A549 treated with ZK216348 at 1 μM for 4 hours (cell line): ENCODE data around the gene GLTP. TPM values are rescaled to one million over a fixed set of nuclear protein-coding genes. Genes with fewer than 3 reads are reported as not detected.

Experiments used
- total RNA-seq: library from RNA; stranded (reverse); fragments of 200-300 nt; extraction: Qiagen RNA extraction; gene quantifications from 5 replicates; pipeline ENCODE4 v1.2.3, GENCODE V29; 2022; ENCODE audit warnings: low read depth

GLTP gene, protein sequence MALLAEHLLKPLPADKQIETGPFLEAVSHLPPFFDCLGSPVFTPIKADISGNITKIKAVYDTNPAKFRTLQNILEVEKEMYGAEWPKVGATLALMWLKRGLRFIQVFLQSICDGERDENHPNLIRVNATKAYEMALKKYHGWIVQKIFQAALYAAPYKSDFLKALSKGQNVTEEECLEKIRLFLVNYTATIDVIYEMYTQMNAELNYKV
- 17.9 to 22.8 TPM (median 21.2 TPM) in 5 replicates for total RNA-seq

DNA sequence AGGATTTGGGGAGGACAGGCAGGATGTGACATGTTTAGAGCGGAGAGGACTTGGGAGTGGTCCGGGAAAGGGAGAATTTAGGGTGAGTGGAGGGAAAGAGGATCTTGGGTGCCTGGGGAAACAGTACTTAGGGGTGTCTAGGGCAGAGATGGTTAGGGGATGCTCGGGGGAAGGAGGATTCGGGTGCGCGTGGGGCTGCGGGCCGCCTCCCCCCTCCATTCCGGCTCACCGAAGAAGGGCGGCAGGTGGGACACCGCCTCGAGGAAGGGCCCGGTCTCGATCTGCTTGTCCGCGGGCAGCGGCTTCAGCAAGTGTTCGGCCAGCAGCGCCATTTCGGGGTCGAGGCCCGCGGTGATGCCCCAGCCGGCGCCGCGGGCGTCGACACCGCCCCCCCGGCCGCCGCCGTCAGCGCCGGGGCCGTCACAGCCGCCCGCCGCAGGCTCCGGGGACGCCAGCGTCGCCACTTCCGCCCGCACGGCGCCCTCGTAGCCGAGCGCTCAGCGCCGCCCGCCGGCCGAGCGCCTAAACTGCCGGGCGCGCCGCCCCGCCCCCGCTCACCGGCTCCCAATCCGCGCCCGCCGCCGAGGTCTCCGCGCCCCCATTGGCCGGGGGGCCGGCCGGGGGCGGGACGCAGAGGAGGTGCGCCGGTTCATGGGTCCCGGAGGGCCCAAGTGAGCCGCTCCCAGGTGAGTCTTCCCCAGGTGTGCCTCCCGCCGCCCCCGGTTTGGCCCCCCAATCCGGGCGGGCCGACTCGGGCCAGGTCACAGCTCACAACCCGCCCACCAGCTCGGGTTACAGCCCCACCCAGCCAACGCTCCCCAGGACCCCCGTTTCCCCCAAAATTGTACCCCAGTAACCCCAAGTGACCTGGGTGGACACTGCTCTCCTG, at the start of gene GLTP:
GLTP (minus strand) TSS at position 499 of the 889 bp plus-strand sequence; CDS start at position 332, 167 bp downstream.

DNA sequence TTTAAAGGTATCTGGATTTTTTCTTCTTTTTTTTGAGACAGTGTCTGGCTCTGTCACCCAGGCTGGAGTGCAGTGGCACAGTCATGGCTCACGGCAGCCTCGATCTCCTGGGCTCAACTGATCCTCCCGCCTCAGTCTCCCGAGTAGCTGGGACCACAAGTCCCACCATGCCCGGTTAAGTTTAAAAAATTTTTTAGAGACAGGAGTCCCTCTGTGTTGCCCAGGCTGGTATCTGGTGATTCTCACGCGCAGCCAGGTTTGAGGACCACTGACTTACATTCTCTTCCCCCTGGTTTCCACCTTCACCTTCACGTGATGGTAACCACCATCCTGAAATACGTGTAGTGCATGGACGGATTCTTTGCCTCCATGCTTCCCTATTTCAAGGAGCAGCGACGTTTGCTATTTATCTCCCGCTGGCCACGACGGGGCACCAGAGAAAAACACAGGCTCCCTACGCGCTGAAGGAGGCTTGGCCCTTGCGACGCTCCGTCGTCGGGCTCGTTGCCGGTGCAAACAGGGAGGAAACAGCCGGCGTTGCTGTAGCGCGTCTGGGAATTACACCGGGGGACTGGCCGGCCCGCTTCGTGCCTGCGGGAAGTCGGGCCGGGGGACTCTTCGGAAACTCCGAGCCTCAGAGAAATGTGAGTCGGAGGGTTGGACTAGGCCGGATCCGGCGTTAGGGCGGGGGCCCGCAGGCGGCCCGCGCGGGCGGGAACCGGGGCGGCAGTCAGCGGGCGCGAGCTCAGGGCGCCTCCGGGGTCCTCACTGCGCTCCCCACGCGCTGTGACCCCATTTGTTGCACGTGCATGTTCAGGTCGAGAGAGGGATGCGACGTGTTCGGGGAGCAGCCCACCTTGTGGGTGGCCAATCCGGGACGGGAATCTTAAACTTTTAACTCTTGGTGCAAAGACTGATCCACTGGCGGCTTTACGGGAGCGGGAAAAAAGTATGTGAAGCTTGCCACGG, 19.7 kb upstream of the GLTP start, which contains the start of gene TCHP:
TCHP (plus strand) TSS at position 492 of the 969 bp plus-strand sequence. CDS start 2,753 bp downstream, outside the sequence.

DNA sequence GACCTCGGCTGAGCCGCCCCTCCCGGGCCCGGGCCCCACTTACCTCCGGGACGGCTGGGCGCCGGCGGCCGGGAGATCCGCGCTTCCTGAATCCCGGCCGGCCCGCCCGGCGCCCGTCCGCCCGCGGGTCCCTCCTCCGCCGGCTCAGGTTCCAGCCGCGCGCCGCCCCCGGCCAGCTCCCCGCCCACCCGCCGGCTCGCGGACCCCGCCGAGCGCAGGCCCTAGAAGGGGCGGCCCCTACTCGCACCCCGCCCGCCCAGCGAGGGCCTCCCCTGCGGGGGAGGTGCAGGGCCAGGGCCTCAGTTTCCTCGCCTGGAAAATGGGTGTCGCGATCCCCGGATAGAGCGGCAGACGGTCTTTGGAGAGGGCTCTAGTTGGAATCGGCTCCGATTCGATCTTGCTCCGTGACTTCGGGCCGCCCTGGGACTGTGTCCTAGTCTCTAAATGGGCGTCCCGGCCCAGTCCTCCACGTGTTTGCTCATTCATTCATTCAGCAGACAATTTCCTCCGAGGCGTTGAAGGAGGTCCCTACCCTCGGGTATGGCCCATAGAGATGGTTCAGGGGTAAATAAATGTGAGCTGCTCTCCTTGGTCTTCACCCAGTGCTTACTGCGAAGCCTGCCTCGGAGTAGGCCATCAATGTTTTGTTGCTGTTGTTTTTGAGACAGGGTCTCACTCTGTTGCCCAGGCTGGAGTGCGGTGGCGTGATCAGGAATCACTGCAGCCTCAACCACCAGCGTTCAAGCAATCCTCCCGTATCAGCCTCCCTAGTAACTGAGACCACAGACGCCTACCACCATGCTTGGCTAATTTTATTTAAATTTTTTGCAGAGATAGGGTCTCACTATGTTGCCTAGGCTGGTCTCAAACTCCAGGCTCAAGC, 46.8 kb downstream of the GLTP start, which contains the start of gene TRPV4:
TRPV4 (minus strand) TSS at position 92 of the 883 bp plus-strand sequence. CDS start 18,602 bp downstream, outside the sequence.

Other genes starting within 250 kb of the GLTP start
- 3.5 to 6.9 TPM (median 5.2 TPM) in 5 replicates for gene FAM222A, start 166.7 kb downstream of the GLTP start, total RNA-seq
- 0.07 to 0.18 TPM (median 0.09 TPM) in 5 replicates for gene TRPV4, start 47.1 kb downstream of the GLTP start, total RNA-seq
- gene TCHP, start 19.7 kb upstream of the GLTP start, total RNA-seq: 16.3 to 20.3 TPM (median 17.8 TPM) in 5 replicates
- 16.2 to 23.3 TPM (median 20.5 TPM) in 5 replicates for gene GIT2, start 115.8 kb upstream of the GLTP start, total RNA-seq
- gene ANKRD13A, start 118.9 kb upstream of the GLTP start, total RNA-seq: 13.4 to 21.5 TPM (median 18.5 TPM) in 5 replicates
- 6.0 to 7.9 TPM (median 6.3 TPM) in 5 replicates for gene C12orf76, start 168.0 kb upstream of the GLTP start, total RNA-seq
- 13.2 to 29.7 TPM (median 20.1 TPM) in 5 replicates for gene IFT81, start 243.8 kb upstream of the GLTP start, total RNA-seq